Measurements from ENCODE around the gene GAB2.

GAB2 gene

DNA sequence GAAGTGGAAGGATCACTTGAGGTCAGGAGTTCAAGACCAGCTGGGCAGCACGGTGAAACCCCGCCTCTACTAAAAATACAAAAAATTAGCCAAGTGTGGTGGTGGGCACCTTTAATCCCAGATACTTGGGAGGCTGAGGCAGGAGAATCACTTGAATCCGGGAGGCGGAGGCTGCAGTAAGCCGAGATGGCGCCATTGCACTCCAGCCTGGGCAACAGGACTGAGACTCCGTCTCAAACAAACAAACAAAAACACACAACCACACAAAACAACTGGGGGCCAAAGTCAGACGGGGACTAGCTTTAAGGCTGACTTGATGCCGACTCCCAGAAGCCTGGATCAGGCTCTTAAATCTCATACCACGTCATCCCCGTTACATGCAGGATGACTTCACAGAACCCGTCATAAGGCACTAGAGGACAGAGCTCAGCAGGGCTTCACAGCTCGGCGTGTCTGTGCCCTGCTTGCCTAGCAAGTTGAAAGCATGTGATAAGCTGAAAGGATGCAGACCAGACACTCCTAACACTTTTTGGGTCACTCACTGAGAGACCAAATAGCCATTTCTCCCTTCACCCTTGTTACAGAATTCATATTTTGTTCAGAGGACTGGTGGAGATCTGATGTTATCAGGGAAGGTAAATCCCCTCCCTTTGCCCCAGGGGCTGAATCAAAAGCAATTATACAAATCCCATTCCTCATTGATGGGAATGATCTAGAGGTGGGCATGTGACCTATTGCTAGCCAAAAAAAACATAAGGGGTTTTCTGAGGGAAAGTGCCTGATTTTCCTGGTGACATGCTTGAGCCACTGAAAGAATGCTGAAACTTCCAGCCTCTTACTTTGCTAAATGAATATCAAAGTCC, 65.4 kb downstream of the GAB2 start:
- DNase-seq (ENCODE audit: low read depth), result no peak
- TF ChIP-seq, protein P1, sequence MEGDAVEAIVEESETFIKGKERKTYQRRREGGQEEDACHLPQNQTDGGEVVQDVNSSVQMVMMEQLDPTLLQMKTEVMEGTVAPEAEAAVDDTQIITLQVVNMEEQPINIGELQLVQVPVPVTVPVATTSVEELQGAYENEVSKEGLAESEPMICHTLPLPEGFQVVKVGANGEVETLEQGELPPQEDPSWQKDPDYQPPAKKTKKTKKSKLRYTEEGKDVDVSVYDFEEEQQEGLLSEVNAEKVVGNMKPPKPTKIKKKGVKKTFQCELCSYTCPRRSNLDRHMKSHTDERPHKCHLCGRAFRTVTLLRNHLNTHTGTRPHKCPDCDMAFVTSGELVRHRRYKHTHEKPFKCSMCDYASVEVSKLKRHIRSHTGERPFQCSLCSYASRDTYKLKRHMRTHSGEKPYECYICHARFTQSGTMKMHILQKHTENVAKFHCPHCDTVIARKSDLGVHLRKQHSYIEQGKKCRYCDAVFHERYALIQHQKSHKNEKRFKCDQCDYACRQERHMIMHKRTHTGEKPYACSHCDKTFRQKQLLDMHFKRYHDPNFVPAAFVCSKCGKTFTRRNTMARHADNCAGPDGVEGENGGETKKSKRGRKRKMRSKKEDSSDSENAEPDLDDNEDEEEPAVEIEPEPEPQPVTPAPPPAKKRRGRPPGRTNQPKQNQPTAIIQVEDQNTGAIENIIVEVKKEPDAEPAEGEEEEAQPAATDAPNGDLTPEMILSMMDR (IDR thresholded peaks at IDR 0.05; ENCODE audit: low read depth, low read length, missing control alignments), result no peak
- no peak overlapping the region for H3K4me3 ChIP-seq (ENCODE audit: low read depth, low read length)

DNA sequence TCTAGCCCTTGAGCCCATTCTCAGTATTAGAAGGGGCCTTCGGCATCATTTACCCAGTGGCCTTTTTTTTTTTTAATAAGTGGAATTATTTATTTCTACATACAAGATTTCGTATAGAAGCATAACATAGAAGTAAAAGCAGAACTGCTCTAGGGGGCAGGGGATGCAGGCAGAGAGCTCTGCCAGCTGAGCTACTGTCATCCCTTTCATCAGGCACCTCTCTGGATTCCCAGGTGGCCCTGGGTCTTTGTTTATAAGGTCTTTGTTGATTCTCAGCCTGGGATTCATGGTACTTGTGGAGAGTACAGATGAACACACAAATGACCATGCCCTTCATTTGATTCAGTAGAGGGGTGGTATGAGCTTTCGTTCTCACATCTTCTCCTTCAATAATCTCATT, 66.4 kb downstream of the GAB2 start:
- TF ChIP-seq, protein P1 (IDR thresholded peaks at IDR 0.05; ENCODE audit: low read depth, low read length, missing control alignments), result no peak
- no peak overlapping the region for H3K4me3 ChIP-seq (ENCODE audit: low read depth, low read length)
- no peak for DNase-seq (ENCODE audit: low read depth)

DNA sequence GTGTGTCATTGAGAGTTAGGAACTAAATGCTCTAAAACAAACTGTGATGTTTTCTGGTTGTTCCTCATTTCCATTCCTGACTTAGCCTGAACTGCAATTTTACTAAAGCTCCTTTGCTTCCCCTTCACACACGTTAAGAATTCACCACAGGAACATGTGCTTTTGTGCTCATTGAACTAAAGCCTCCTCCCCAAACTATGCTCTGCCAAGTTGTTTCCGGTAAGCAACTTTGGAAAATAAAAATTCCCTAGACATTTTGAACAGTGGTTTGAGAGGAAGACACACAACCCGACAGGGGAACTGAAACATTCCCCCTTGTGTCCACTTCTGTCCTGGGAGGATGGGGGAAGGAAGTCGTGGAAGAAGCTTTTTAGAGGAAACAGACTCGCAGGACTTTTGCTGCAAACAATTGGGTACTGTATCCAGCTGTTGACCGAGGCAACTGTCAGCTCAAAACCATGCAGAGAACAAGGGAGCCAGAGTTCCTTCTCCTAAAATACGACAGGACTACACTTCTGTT, 66.9 kb downstream of the GAB2 start:
- no peak for DNase-seq (ENCODE audit: low read depth)
- TF ChIP-seq, protein P1 (IDR thresholded peaks at IDR 0.05; ENCODE audit: low read depth, low read length, missing control alignments), result no peak
- H3K4me3 ChIP-seq (ENCODE audit: low read depth, low read length), result no peak overlapping the region

DNA sequence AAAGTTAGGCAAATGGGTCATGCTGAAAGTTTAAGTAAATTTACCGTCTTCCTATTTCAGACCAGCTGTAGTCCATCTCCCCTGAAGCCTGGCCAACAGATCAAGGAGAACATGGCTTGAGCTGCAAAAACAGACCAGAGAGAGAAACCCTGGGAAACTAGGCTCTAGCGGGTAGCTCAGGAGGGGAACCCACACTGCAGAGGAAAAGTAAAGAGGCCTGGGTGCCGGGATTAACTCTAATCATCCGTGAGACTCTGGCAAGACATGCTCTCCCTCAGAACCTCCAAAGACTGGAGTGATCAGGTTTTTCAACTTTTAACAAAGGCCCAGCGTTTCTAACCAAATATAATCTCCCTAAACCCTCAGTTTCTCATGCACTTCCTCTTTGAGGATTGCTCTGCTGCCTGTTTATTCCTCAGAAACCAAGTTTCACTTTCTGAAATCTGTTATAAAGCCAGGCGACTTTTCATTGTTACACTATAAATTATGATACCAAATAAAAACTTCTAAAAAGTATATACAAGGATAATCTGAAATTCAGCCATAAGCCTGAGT, 67.5 kb downstream of the GAB2 start:
- H3K4me3 ChIP-seq (ENCODE audit: low read depth, low read length), result peak overlapping the region; percentile 11; the same call in 1 of the 2 replicates
- TF ChIP-seq, protein P1 (IDR thresholded peaks at IDR 0.05; ENCODE audit: low read depth, low read length, missing control alignments), result no peak
- no peak for DNase-seq (ENCODE audit: low read depth)

DNA sequence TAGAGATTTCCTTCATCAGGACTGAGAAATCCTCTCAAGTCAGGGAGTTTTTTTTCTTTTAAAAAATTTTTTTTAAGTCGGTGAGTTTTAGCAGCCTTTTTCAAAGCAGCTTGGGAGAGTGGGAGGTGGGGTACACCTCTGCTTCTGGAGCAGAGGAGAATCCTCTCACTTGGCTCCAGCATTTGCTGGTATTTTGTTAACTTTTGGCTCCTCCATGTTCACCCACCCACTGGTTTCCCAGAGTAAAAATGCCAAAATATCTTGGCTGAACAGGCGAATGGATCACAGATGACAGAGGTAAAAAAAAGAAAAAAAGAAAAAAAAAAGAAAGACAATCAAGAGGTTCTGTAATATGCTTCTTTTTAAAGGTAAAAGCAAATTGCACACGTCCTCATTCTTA, 68.0 kb downstream of the GAB2 start:
- H3K4me3 ChIP-seq (ENCODE audit: low read depth, low read length), result no peak overlapping the region
- DNase-seq (ENCODE audit: low read depth), result no peak
- TF ChIP-seq, protein P1 (IDR thresholded peaks at IDR 0.05; ENCODE audit: low read depth, low read length, missing control alignments), result no peak

DNA sequence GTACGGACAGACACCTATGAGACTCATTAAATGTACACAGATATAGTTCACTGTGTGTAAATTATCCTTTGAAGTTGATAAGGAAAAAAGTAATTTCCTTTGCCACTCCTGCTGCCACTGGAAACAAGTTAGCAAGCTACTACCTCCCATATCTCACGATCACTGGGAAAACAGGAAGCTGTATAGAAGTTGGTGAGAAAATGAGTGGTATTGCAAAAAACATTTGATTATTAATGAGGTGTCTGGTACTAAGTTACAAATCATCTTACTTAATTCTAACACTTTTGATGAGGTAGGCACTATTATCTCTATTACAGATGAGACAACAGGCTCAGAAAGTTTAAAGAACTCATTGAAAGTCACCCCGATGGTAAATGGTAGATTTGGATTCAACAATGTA, 68.5 kb downstream of the GAB2 start:
- DNase-seq (ENCODE audit: low read depth), result no peak
- TF ChIP-seq, protein P1 (IDR thresholded peaks at IDR 0.05; ENCODE audit: low read depth, low read length, missing control alignments), result no peak
- H3K4me3 ChIP-seq (ENCODE audit: low read depth, low read length), result no peak overlapping the region
